ENCODE measurements around the gene TRPV3. TPM values are rescaled to one million over a fixed set of nuclear protein-coding genes. Genes with fewer than 3 reads are reported as not detected.

Gene TRPV3
- polyA plus RNA-seq, 1 donor (not counting 4 experiments of a cell fraction or from before 2014, with no cell fraction given): 9.4 TPM

DNA sequence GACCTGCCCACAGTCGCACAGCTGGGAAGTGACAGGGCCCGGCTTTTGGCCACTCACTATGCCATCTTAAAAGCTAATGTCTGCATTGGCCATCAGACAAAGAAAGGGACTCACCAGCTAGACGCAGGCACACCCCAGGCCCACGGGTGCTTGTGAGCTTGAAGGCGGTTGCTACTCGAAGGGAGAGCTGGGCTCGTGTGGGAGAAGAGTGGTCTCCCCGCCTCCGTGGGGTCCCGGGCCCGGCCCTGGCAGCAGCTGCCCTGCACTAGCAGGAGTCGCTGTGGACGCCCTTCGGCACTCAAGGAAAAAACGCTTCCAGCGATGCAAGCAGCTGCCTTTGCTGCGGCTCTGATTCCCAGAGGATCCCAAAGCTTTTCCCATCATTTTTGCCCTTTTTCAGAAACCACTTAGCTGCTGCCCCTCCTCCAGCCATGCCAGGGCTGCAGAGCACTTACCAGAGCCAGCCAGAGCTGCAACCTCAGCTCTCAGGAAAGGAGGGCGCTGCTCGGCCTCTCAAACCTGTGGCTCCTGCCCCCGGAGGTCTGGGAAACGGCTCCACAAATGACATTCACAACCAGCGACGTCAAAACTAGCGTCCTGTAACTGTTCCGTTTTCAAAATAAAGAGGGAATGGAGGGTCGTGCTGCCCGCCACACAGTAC is 39.3 kb upstream of the TRPV3 start:
- dilution Hi-C loops (cut with MboI; ENCODE audit: extremely low pct_ligation_motif_present, low sequenced_read_pairs): no loop called here
- TF ChIP-seq CTCF (optimal IDR thresholded peaks at IDR 0.05 in 1 of 3, IDR thresholded peaks at IDR 0.05 in 1 of 3, conservative IDR thresholded peaks at IDR 0.05 in 1 of 3; ENCODE audit: extremely low read depth in 1 of 3, insufficient read depth in 2 of 3, low read length in 3 of 3): no peak
- TF ChIP-seq EZH2 (IDR thresholded peaks at IDR 0.05; ENCODE audit: low read length): no peak
- Histone ChIP-seq H3K4me1 (ENCODE audit: control insufficient read depth, extremely low read depth, insufficient read depth, low read length) (no peaks in the 10 kb centered on the region), H3K36me3 (ENCODE audit: control insufficient read depth in 2 of 2, extremely low read depth in 1 of 2, insufficient read depth in 2 of 2, low read length in 2 of 2) (no peaks in the 10 kb centered on the region), H3K27me3 (ENCODE audit: control insufficient read depth, extremely low read depth, insufficient read depth, low read length) (no peaks in the 10 kb centered on the region), H3K4me2 (ENCODE audit: control insufficient read depth, extremely low read depth, insufficient read depth, low read depth, low read length) (no peak overlapping the region), H3K9me1 (ENCODE audit: control insufficient read depth, extremely low read depth, insufficient read depth, low read length) (no peaks in the 10 kb centered on the region), H3K27ac (ENCODE audit: control insufficient read depth, insufficient read depth, low read length) (no peak overlapping the region), H3K9ac (ENCODE audit: control insufficient read depth, extremely low read depth, insufficient read depth, low read length) (no peak overlapping the region), H3K9me3 (ENCODE audit: control insufficient read depth, low read depth, low read length) (no peaks in the 10 kb centered on the region), H4K20me1 (ENCODE audit: control insufficient read depth, extremely low read depth, insufficient read depth, low read length) (no peaks in the 10 kb centered on the region), H3K4me3 (ENCODE audit: control insufficient read depth in 2 of 3, extremely low read depth in 1 of 3, insufficient read depth in 2 of 3, low read depth in 1 of 3, low read length in 3 of 3) (no peak overlapping the region), H3K79me2 (ENCODE audit: control insufficient read depth, insufficient read depth, low read length) (no peaks in the 10 kb centered on the region), H2AFZ (ENCODE audit: control insufficient read depth, low read length) (no peak overlapping the region)
- DNase-seq (ENCODE audit: low read depth, low spot score) (no peak), FAIRE-seq (no peak)

- FAIRE-seq: no peak
- Histone ChIP-seq H3K9ac (ENCODE audit: control insufficient read depth, extremely low read depth, insufficient read depth, low read length) (no peak overlapping the region), H3K9me3 (ENCODE audit: control insufficient read depth, low read depth, low read length) (no peaks in the 10 kb centered on the region), H3K36me3 (ENCODE audit: control insufficient read depth in 2 of 2, extremely low read depth in 1 of 2, insufficient read depth in 2 of 2, low read length in 2 of 2) (peaks cover 0 to 1% of the 10 kb centered on the region in 2 experiments), H3K4me3 (ENCODE audit: control insufficient read depth in 2 of 3, extremely low read depth in 1 of 3, insufficient read depth in 2 of 3, low read depth in 1 of 3, low read length in 3 of 3) (no peak overlapping the region), H3K27me3 (ENCODE audit: control insufficient read depth, extremely low read depth, insufficient read depth, low read length) (no peaks in the 10 kb centered on the region), H4K20me1 (ENCODE audit: control insufficient read depth, extremely low read depth, insufficient read depth, low read length) (no peaks in the 10 kb centered on the region), H3K9me1 (ENCODE audit: control insufficient read depth, extremely low read depth, insufficient read depth, low read length) (no peaks in the 10 kb centered on the region), H3K79me2 (ENCODE audit: control insufficient read depth, insufficient read depth, low read length) (no peaks in the 10 kb centered on the region), H3K4me1 (ENCODE audit: control insufficient read depth, extremely low read depth, insufficient read depth, low read length) (no peaks in the 10 kb centered on the region), H3K27ac (ENCODE audit: control insufficient read depth, insufficient read depth, low read length) (no peak overlapping the region), H2AFZ (ENCODE audit: control insufficient read depth, low read length) (no peak overlapping the region), H3K4me2 (ENCODE audit: control insufficient read depth, extremely low read depth, insufficient read depth, low read depth, low read length) (no peak overlapping the region)
- DNase-seq (ENCODE audit: low read depth, low spot score): no peak
- TF ChIP-seq EZH2 (IDR thresholded peaks at IDR 0.05; ENCODE audit: low read length): no peak
- dilution Hi-C loops (cut with MboI; ENCODE audit: extremely low pct_ligation_motif_present, low sequenced_read_pairs): no loop called here
Observed at GRCh38 chr17:3594976-3595375, 37.4 kb upstream of the TRPV3 start.

Measured in keratinocyte (primary cell).